Ishikawa (cell line): ENCODE data around the gene SYT6.

Experiments
- CREB1 ChIP-seq: IDR thresholded peaks from 2 replicates; pipeline ENCODE4 v1.6.1; 2012; ENCODE audit warnings: low read depth
- EP300 ChIP-seq: IDR thresholded peaks from 2 replicates; pipeline ENCODE4 v1.6.1; 2012; ENCODE audit warnings: borderline replicate concordance
- FOXM1 ChIP-seq: IDR thresholded peaks from 2 replicates; pipeline ENCODE4 v1.6.1; 2012; ENCODE audit warnings: low read depth, borderline replicate concordance
- NFIC ChIP-seq: IDR thresholded peaks from 2 replicates; pipeline ENCODE4 v1.6.1; 2012
- RAD21 ChIP-seq: IDR thresholded peaks from 2 replicates; pipeline ENCODE4 v1.6.1; 2012; ENCODE audit warnings: low read depth
- REST ChIP-seq: IDR thresholded peaks from 2 replicates; pipeline ENCODE4 v1.6.1; 2012; ENCODE audit warnings: low read depth, mild to moderate bottlenecking
- TAF1 ChIP-seq: IDR thresholded peaks from 2 replicates; pipeline ENCODE4 v1.6.1; 2012; ENCODE audit warnings: low read depth, mild to moderate bottlenecking
- TEAD4 ChIP-seq: IDR thresholded peaks from 2 replicates; pipeline ENCODE4 v1.6.1; 2012
- USF1 ChIP-seq: IDR thresholded peaks from 2 replicates; pipeline ENCODE4 v1.6.1; 2012
- YY1 ChIP-seq: IDR thresholded peaks from 2 replicates; pipeline ENCODE4 v1.6.1; 2012; ENCODE audit warnings: low read depth
- ZBTB7A ChIP-seq: IDR thresholded peaks from 2 replicates; pipeline ENCODE4 v1.6.1; 2012; ENCODE audit warnings: low read depth
- TF ChIP-seq, protein P1 (sequence below): IDR thresholded peaks from 2 replicates; pipeline ENCODE4 v1.6.1; 2012

GRCh38 chr1:114043054-114043453 lies 110.6 kb downstream of the SYT6 start:
- TF ChIP-seq REST (no peak), USF1 (no peak), ZBTB7A (no peak), RAD21 (no peak), EP300 (no peak), TAF1 (no peak), YY1 (no peak), CREB1 (no peak), NFIC (no peak), FOXM1 (no peak), TEAD4 (no peak)
- TF ChIP-seq, protein P1, sequence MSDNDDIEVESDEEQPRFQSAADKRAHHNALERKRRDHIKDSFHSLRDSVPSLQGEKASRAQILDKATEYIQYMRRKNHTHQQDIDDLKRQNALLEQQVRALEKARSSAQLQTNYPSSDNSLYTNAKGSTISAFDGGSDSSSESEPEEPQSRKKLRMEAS: no peak
